HEK293 (cell line): ENCODE data around the gene CRY2.

ENCODE experiments used
- CTCF ChIP-seq: fragments of 450-650 bp; formaldehyde crosslinking; IDR thresholded peaks from 2 replicates; pipeline ENCODE4 v1.5.1; 2016; ENCODE audit warnings: missing biosample characterization, missing genetic modification characterization
- HOXC10 ChIP-seq: sonication (generic); formaldehyde crosslinking; IDR thresholded peaks from 2 replicates; pipeline ENCODE4 v1.8.1; 2023; ENCODE audit warnings: mild to moderate bottlenecking, missing genetic modification reagents
- SCRT1 ChIP-seq: fragments of 450-650 bp; formaldehyde crosslinking; IDR thresholded peaks from 2 replicates; pipeline ENCODE4 v1.5.1; 2016; ENCODE audit warnings: missing biosample characterization, missing genetic modification characterization, borderline replicate concordance
- ZBTB11 ChIP-seq: fragments of 450-650 bp; formaldehyde crosslinking; conservative IDR thresholded peaks from 2 replicates; pipeline ENCODE4 v1.5.1; 2016; ENCODE audit warnings: low read depth, missing biosample characterization, missing genetic modification characterization
- ZFP41 ChIP-seq: fragments of 450-650 bp; formaldehyde crosslinking; IDR thresholded peaks from 2 replicates; pipeline ENCODE4 v1.5.1; 2016; ENCODE audit warnings: missing biosample characterization, missing genetic modification characterization, borderline replicate concordance
- ZNF121 ChIP-seq: fragments of 450-650 bp; formaldehyde crosslinking; IDR thresholded peaks from 2 replicates; pipeline ENCODE4 v1.5.1; 2016; ENCODE audit warnings: missing biosample characterization, missing genetic modification characterization
- ZNF221 ChIP-seq: fragments of 450-650 bp; formaldehyde crosslinking; IDR thresholded peaks from 2 replicates; pipeline ENCODE4 v1.5.1; 2017; ENCODE audit warnings: missing biosample characterization, missing genetic modification characterization, borderline replicate concordance
- ZNF335 ChIP-seq: fragments of 450-650 bp; formaldehyde crosslinking; conservative IDR thresholded peaks from 2 replicates; pipeline ENCODE4 v1.5.1; 2016; ENCODE audit warnings: missing biosample characterization, missing genetic modification characterization
- ZNF513 ChIP-seq: fragments of 450-650 bp; IDR thresholded peaks from 2 replicates; pipeline ENCODE4 v1.5.1; 2018; ENCODE audit warnings: missing biosample characterization, missing genetic modification characterization
- ZNF549 ChIP-seq: fragments of 450-650 bp; IDR thresholded peaks from 2 replicates; pipeline ENCODE4 v1.5.1; 2018; ENCODE audit warnings: missing biosample characterization, missing genetic modification characterization, mild to moderate bottlenecking, inconsistent platforms, moderate library complexity
- ZNF580 ChIP-seq: fragments of 450-650 bp; formaldehyde crosslinking; IDR thresholded peaks from 2 replicates; pipeline ENCODE4 v1.5.1; 2016; ENCODE audit warnings: missing biosample characterization, missing genetic modification characterization
- ZNF624 ChIP-seq: fragments of 450-650 bp; formaldehyde crosslinking; IDR thresholded peaks from 2 replicates; pipeline ENCODE4 v1.5.1; 2017; ENCODE audit warnings: missing biosample characterization, missing genetic modification characterization
- ZNF670 ChIP-seq: fragments of 450-650 bp; formaldehyde crosslinking; IDR thresholded peaks from 2 replicates; pipeline ENCODE4 v1.5.1; 2016; ENCODE audit warnings: missing biosample characterization, missing genetic modification characterization, low read depth

GRCh38 chr11:45901626-45902025 lies 54.4 kb downstream of the CRY2 start:
- TF ChIP-seq CTCF (tag by site-specific recombination) (no peak), ZFP41 (tag by site-specific recombination) (no peak), ZNF549 (tag by site-specific recombination) (no peak), ZNF624 (tag by site-specific recombination) (no peak), ZBTB11 (no peak), SCRT1 (tag by site-specific recombination) (no peak), ZNF670 (tag by site-specific recombination) (no peak), HOXC10 (no peak), ZNF221 (tag by site-specific recombination) (no peak), ZNF121 (tag by site-specific recombination) (no peak), ZNF513 (tag by site-specific recombination) (no peak), ZNF335 (no peak), ZNF580 (tag by site-specific recombination) (no peak)
